HEK293 (cell line): ENCODE measurements around the gene AVP.

ENCODE experiments used
- CTCF ChIA-PET: fragments of 350-600 bp; formaldehyde crosslinking; extraction: SDS; loops from one replicate; lab custom pipeline; 2021; ENCODE audit warnings: antibody characterized with exemption; lab: Yijun Ruan, JAX
- POLR2A ChIA-PET: fragments of 300-600 bp; formaldehyde crosslinking; extraction: SDS; loops from one replicate; lab custom pipeline; 2020; ENCODE audit warnings: antibody characterized with exemption, inconsistent platforms; lab: Yijun Ruan, JAX
- H3K27ac ChIP-seq: fragments of 200-500 bp; sonication (Bioruptor generic); 2 replicates; pipeline ENCODE4 v1.5.1; 2014; ENCODE audit warnings: low read depth, low read length, control low read depth, inconsistent platforms; ENCODE audit errors: extremely low read depth
- H3K36me3 ChIP-seq, 2 experiments: fragments of 200-500 bp in 1 of 2; sonication (Bioruptor generic) in 1 of 2; 1 replicate in 1 of 2; 2 replicates in 1 of 2; pipeline ENCODE4 v1.5.1; 2014 to 2017; ENCODE audit warnings: inconsistent platforms in 2 of 2, low read length in 2 of 2; ENCODE audit not compliant: control insufficient read depth in 2 of 2, insufficient read depth in 1 of 2
- H3K4me1 ChIP-seq: fragments of 200-500 bp; sonication (Bioruptor generic); 2 replicates; pipeline ENCODE4 v1.5.1; 2014; ENCODE audit warnings: mild to moderate bottlenecking, low read length, inconsistent platforms; ENCODE audit not compliant: control insufficient read depth, insufficient read depth
- H3K4me3 ChIP-seq: 2 replicates; pipeline ENCODE4 v1.5.1; 2011; ENCODE audit warnings: low read depth, mild to moderate bottlenecking, control low read depth, low read length, moderate library complexity
- H3K9me3 ChIP-seq: fragments of 200-500 bp; sonication (Bioruptor generic); 2 replicates; pipeline ENCODE4 v1.5.1; 2014; ENCODE audit warnings: low read depth, low read length, inconsistent platforms; ENCODE audit not compliant: control insufficient read depth, insufficient read depth
- GLIS1 ChIP-seq: fragments of 450-650 bp; formaldehyde crosslinking; IDR thresholded peaks from 2 replicates; pipeline ENCODE4 v1.5.1; 2016; ENCODE audit warnings: missing biosample characterization, missing genetic modification characterization
- MEIS1 ChIP-seq: sonication (generic); formaldehyde crosslinking; IDR thresholded peaks from 2 replicates; pipeline ENCODE4 v1.8.1; 2022; ENCODE audit warnings: missing genetic modification reagents, mild to moderate bottlenecking, borderline replicate concordance
- MYNN ChIP-seq: fragments of 450-650 bp; formaldehyde crosslinking; IDR thresholded peaks from 2 replicates; pipeline ENCODE4 v1.5.1; 2016; ENCODE audit warnings: missing biosample characterization, missing genetic modification characterization, borderline replicate concordance
- PATZ1 ChIP-seq: fragments of 450-650 bp; formaldehyde crosslinking; IDR thresholded peaks from 2 replicates; pipeline ENCODE4 v1.5.1; 2016; ENCODE audit warnings: missing biosample characterization, missing genetic modification characterization
- REST ChIP-seq: fragments of 450-650 bp; formaldehyde crosslinking; IDR thresholded peaks from 2 replicates; pipeline ENCODE4 v1.5.1; 2016; ENCODE audit warnings: missing biosample characterization, missing genetic modification characterization
- SALL2 ChIP-seq: fragments of 450-650 bp; formaldehyde crosslinking; IDR thresholded peaks from 2 replicates; pipeline ENCODE4 v1.5.0; 2017; ENCODE audit warnings: missing biosample characterization, mild to moderate bottlenecking, missing genetic modification characterization, borderline replicate concordance
- SP2 ChIP-seq: fragments of 450-650 bp; formaldehyde crosslinking; IDR thresholded peaks from 2 replicates; pipeline ENCODE4 v1.5.1; 2016; ENCODE audit warnings: missing biosample characterization, missing genetic modification characterization
- TCF7L2 ChIP-seq: IDR thresholded peaks from 2 replicates; pipeline ENCODE4 v1.6.1; 2011; ENCODE audit warnings: low read depth, mild to moderate bottlenecking, inconsistent platforms, low read length, moderate library complexity, borderline replicate concordance
- ZBTB20 ChIP-seq: fragments of 450-650 bp; formaldehyde crosslinking; IDR thresholded peaks from 2 replicates; pipeline ENCODE4 v1.5.1; 2016; ENCODE audit warnings: missing biosample characterization, missing genetic modification characterization
- ZBTB21 ChIP-seq: fragments of 450-650 bp; formaldehyde crosslinking; IDR thresholded peaks from 2 replicates; pipeline ENCODE4 v1.5.1; 2017; ENCODE audit warnings: missing biosample characterization, missing genetic modification characterization
- ZNF140 ChIP-seq: fragments of 450-650 bp; formaldehyde crosslinking; IDR thresholded peaks from 2 replicates; pipeline ENCODE4 v1.5.1; 2016; ENCODE audit warnings: missing biosample characterization, missing genetic modification characterization
- ZNF174 ChIP-seq: fragments of 450-650 bp; formaldehyde crosslinking; IDR thresholded peaks from 2 replicates; pipeline ENCODE4 v1.5.0; 2017; ENCODE audit warnings: missing biosample characterization, mild to moderate bottlenecking, missing genetic modification characterization
- ZNF19 ChIP-seq: fragments of 450-650 bp; formaldehyde crosslinking; IDR thresholded peaks from 2 replicates; pipeline ENCODE4; 2016; ENCODE audit warnings: missing biosample characterization, missing genetic modification characterization, low read depth
- ZNF24 ChIP-seq: fragments of 450-650 bp; formaldehyde crosslinking; IDR thresholded peaks from 2 replicates; pipeline ENCODE4 v1.5.1; 2016; ENCODE audit warnings: missing biosample characterization, missing genetic modification characterization
- ZNF341 ChIP-seq: fragments of 450-650 bp; formaldehyde crosslinking; IDR thresholded peaks from 2 replicates; pipeline ENCODE4; 2016; ENCODE audit warnings: low read depth, missing biosample characterization, missing genetic modification characterization
- ZNF473 ChIP-seq: fragments of 450-650 bp; formaldehyde crosslinking; IDR thresholded peaks from 2 replicates; pipeline ENCODE4 v1.5.1; 2017; ENCODE audit warnings: missing biosample characterization, missing genetic modification characterization
- ZNF510 ChIP-seq: fragments of 450-650 bp; formaldehyde crosslinking; IDR thresholded peaks from 2 replicates; pipeline ENCODE4 v1.5.1; 2018; ENCODE audit warnings: mild to moderate bottlenecking, missing genetic modification characterization, missing biosample characterization; ENCODE audit not compliant: insufficient replicate concordance
- ZNF530 ChIP-seq: fragments of 450-650 bp; formaldehyde crosslinking; IDR thresholded peaks from 2 replicates; pipeline ENCODE4 v1.5.1; 2016; ENCODE audit warnings: low read depth, missing biosample characterization, missing genetic modification characterization
- ZNF548 ChIP-seq: fragments of 450-650 bp; formaldehyde crosslinking; IDR thresholded peaks from 2 replicates; pipeline ENCODE4 v1.5.1; 2016; ENCODE audit warnings: missing biosample characterization, missing genetic modification characterization
- ZNF561 ChIP-seq: fragments of 450-650 bp; IDR thresholded peaks from 2 replicates; pipeline ENCODE4 v1.5.1; 2018; ENCODE audit warnings: missing biosample characterization, missing genetic modification characterization, borderline replicate concordance
- ZNF585B ChIP-seq: fragments of 450-650 bp; formaldehyde crosslinking; IDR thresholded peaks from 2 replicates; pipeline ENCODE4 v1.5.1; 2016; ENCODE audit warnings: missing biosample characterization, missing genetic modification characterization
- ZNF664 ChIP-seq: fragments of 450-650 bp; formaldehyde crosslinking; IDR thresholded peaks from 2 replicates; pipeline ENCODE4 v1.5.1; 2016; ENCODE audit warnings: missing biosample characterization, missing genetic modification characterization
- ZSCAN30 ChIP-seq: fragments of 450-650 bp; IDR thresholded peaks from 2 replicates; pipeline ENCODE4 v1.5.1; 2018; ENCODE audit warnings: missing biosample characterization, mild to moderate bottlenecking, missing genetic modification characterization, moderate library complexity
- TF ChIP-seq, protein P1 (sequence below): fragments of 450-650 bp; formaldehyde crosslinking; IDR thresholded peaks from 2 replicates; pipeline ENCODE4 v1.5.1; 2016; ENCODE audit warnings: missing biosample characterization, missing genetic modification characterization, low read depth
- TF ChIP-seq, protein P2 (sequence below): fragments of 450-650 bp; formaldehyde crosslinking; IDR thresholded peaks from 2 replicates; pipeline ENCODE4 v1.5.1; 2017; ENCODE audit warnings: missing biosample characterization, missing genetic modification characterization
- TF ChIP-seq, protein P3 (sequence below): fragments of 450-650 bp; formaldehyde crosslinking; IDR thresholded peaks from 2 replicates; pipeline ENCODE4 v1.5.1; 2016; ENCODE audit warnings: missing biosample characterization, missing genetic modification characterization

The AVP gene

GRCh38 chr20:3101251-3101650 is 16.7 kb upstream of the AVP start:
- Histone ChIP-seq H3K4me3 (no peak overlapping the region), H3K4me1 (no peaks in the 10 kb centered on the region), H3K27ac (no peak overlapping the region), H3K36me3 (no peaks in the 10 kb centered on the region), H3K9me3 (no peaks in the 10 kb centered on the region)
- POLR2A ChIA-PET = interaction anchor here (0.6 kb wide), 1 partner anchor 76 kb away, joined by 6 read pairs; no protein-coding TSS in a partner anchor
- TF ChIP-seq ZNF341 (tag by site-specific recombination) (no peak), ZNF585B (tag by site-specific recombination) (no peak), ZNF548 (tag by site-specific recombination) (no peak), ZNF24 (tag by site-specific recombination) (no peak), ZNF19 (tag by site-specific recombination) (no peak), ZNF174 (tag by site-specific recombination) (no peak), ZBTB21 (no peak), PATZ1 (tag by site-specific recombination) (no peak), REST (tag by site-specific recombination) (no peak), SP2 (tag by site-specific recombination) (no peak), SALL2 (tag by site-specific recombination) (no peak), ZNF530 (tag by site-specific recombination) (no peak), MEIS1 (CRISPR knock-in tag) (no peak), ZNF561 (tag by site-specific recombination) (no peak), MYNN (no peak)
- TF ChIP-seq, protein P1, sequence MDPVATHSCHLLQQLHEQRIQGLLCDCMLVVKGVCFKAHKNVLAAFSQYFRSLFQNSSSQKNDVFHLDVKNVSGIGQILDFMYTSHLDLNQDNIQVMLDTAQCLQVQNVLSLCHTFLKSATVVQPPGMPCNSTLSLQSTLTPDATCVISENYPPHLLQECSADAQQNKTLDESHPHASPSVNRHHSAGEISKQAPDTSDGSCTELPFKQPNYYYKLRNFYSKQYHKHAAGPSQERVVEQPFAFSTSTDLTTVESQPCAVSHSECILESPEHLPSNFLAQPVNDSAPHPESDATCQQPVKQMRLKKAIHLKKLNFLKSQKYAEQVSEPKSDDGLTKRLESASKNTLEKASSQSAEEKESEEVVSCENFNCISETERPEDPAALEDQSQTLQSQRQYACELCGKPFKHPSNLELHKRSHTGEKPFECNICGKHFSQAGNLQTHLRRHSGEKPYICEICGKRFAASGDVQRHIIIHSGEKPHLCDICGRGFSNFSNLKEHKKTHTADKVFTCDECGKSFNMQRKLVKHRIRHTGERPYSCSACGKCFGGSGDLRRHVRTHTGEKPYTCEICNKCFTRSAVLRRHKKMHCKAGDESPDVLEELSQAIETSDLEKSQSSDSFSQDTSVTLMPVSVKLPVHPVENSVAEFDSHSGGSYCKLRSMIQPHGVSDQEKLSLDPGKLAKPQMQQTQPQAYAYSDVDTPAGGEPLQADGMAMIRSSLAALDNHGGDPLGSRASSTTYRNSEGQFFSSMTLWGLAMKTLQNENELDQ (tag by site-specific recombination) = no peak
- CTCF ChIA-PET = no interaction called here

DNA sequence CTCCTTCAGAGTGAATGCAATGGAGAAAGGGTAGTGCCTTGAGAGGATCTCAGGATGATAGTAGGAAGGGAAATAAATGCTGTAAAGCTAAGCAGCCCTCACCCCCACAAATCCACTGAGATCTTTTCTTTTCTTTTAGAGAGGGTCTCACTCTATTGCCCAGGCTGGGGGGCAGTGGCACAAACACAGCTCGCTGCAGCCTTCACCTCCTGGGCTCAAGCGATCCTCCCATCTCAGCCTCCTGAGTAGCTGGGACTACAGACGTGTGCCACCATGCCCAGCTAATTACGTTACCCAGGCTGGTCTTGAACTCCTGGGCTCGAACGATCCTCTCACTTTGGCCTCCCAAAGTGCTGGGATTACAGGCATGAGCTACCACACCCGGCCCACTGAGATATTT is 16.0 kb upstream of the AVP start:
- ChIA-PET POLR2A (no interaction called here), CTCF (interaction anchor here (0.8 to 1.4 kb wide), 5 partner anchors 13 to 47 kb away, joined by 3 to 5 read pairs (median 3); no protein-coding TSS in a partner anchor)
- H3K9me3 ChIP-seq = no peaks in the 10 kb centered on the region
- H3K27ac ChIP-seq = no peak overlapping the region
- no peaks in the 10 kb centered on the region for H3K4me1 ChIP-seq
- no peaks in the 10 kb centered on the region for H3K36me3 ChIP-seq
- no peak overlapping the region for H3K4me3 ChIP-seq
- TF ChIP-seq, protein P2, sequence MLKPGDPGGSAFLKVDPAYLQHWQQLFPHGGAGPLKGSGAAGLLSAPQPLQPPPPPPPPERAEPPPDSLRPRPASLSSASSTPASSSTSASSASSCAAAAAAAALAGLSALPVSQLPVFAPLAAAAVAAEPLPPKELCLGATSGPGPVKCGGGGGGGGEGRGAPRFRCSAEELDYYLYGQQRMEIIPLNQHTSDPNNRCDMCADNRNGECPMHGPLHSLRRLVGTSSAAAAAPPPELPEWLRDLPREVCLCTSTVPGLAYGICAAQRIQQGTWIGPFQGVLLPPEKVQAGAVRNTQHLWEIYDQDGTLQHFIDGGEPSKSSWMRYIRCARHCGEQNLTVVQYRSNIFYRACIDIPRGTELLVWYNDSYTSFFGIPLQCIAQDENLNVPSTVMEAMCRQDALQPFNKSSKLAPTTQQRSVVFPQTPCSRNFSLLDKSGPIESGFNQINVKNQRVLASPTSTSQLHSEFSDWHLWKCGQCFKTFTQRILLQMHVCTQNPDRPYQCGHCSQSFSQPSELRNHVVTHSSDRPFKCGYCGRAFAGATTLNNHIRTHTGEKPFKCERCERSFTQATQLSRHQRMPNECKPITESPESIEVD = no peak
- no peak for TF ChIP-seq ZNF664 (tag by site-specific recombination)
- TF ChIP-seq ZSCAN30 = no peak
- no peak for TF ChIP-seq ZNF140 (tag by site-specific recombination)
- TF ChIP-seq ZBTB20 (tag by site-specific recombination) = no peak
- TF ChIP-seq, protein P3, sequence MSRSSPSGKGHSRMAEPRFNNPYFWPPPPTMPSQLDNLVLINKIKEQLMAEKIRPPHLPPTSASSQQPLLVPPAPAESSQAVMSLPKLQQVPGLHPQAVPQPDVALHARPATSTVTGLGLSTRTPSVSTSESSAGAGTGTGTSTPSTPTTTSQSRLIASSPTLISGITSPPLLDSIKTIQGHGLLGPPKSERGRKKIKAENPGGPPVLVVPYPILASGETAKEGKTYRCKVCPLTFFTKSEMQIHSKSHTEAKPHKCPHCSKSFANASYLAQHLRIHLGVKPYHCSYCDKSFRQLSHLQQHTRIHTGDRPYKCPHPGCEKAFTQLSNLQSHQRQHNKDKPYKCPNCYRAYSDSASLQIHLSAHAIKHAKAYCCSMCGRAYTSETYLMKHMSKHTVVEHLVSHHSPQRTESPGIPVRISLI = no peak
- no peak for TF ChIP-seq GLIS1 (tag by site-specific recombination)
- TF ChIP-seq ZNF473 = no peak
- TF ChIP-seq TCF7L2 = no peak
- TF ChIP-seq ZNF510 = no peak
